Lung (tissue), 12 donors: ENCODE results near the gene WNT9B. TPM values are rescaled to one million over a fixed set of nuclear protein-coding genes. Genes with fewer than 3 reads are reported as not detected.

ENCODE experiments used
- ATAC-seq: fragments of 200-7000 bp; cut with Tn5 transposase; one replicate; pipeline ENCODE4 v1.9.1; 2020; ENCODE audit warnings: moderate number of reproducible peaks; ENCODE audit not compliant: insufficient read depth, low FRiP score
- DNase-seq, 3 donors: peaks; one replicate each; pipeline ENCODE4 v3.0.0-alpha.2; 2013 to 2017
- H3K27ac ChIP-seq, 2 donors: one replicate each; pipeline ENCODE4 v1.5.1; 2013; ENCODE audit warnings: mild to moderate bottlenecking in 2 of 2, moderate library complexity in 2 of 2, control low read depth in 1 of 2, inconsistent platforms in 1 of 2, low read depth in 1 of 2, low read length in 1 of 2
- H3K27me3 ChIP-seq, 3 donors: one replicate each; pipeline ENCODE4 v1.5.1; 2013; ENCODE audit warnings: low read length in 2 of 3; ENCODE audit not compliant: control insufficient read depth in 3 of 3, insufficient read depth in 3 of 3
- H3K36me3 ChIP-seq, 4 donors: one replicate each; pipeline ENCODE4 v1.5.1; 2013; ENCODE audit warnings: low read length in 4 of 4, mild to moderate bottlenecking in 1 of 4, moderate library complexity in 1 of 4; ENCODE audit not compliant: control insufficient read depth in 4 of 4, insufficient read depth in 4 of 4
- H3K4me1 ChIP-seq, 5 donors: one replicate each; pipeline ENCODE4 v1.5.1; 2013; ENCODE audit warnings: low read length in 5 of 5, mild to moderate bottlenecking in 2 of 5, moderate library complexity in 1 of 5; ENCODE audit not compliant: control insufficient read depth in 5 of 5, insufficient read depth in 5 of 5
- H3K4me3 ChIP-seq: one replicate; pipeline ENCODE4 v1.5.1; 2013; ENCODE audit warnings: mild to moderate bottlenecking, control low read depth, moderate library complexity
- H3K9ac ChIP-seq, 2 donors: one replicate each; pipeline ENCODE4 v1.5.1; 2013; ENCODE audit warnings: low read length in 2 of 2, control low read depth in 1 of 2; ENCODE audit not compliant: insufficient read depth in 1 of 2
- H3K9me3 ChIP-seq, 4 donors: one replicate each; pipeline ENCODE4 v1.5.1; 2013; ENCODE audit warnings: low read length in 3 of 4, mild to moderate bottlenecking in 1 of 4, moderate library complexity in 1 of 4; ENCODE audit not compliant: control insufficient read depth in 4 of 4, insufficient read depth in 3 of 4
- CTCF ChIP-seq: IDR thresholded peaks from 2 replicates; pipeline ENCODE4 v1.5.1; 2012; ENCODE audit warnings: mild to moderate bottlenecking; ENCODE audit errors: control extremely low read depth, extremely low read depth
- WGBS, 2 donors: extraction: QIAGEN DNeasy Blood & Tissue Kit; methylation state at CpG; one replicate each; pipeline ENCODE4 v1.1.7; 2013; 5-methylcytosine and 5-hydroxymethylcytosine counted together
- polyA plus RNA-seq, 2 donors: library from polyadenylated mRNA; stranded (reverse); fragments of 200-250 nt; gene quantifications; one replicate each; pipeline ENCODE4 v1.2.1, GENCODE V29; 2013
- total RNA-seq, 2 donors: library from RNA; depleted of rRNA in 1 of 2; stranded (reverse); fragments of >200 nt in 1 of 2; gene quantifications; one replicate each; pipeline ENCODE4 v1.2.1, GENCODE V29; 2014 to 2021
- donor health status: control.
- donor health status: control.
- donor health status: Bipolar disorder and iron deficiency.
- donor health status: healthy.
- donor health status: DM: yes; HTN: yes; CAD: no.

WNT9B gene
- total and polyA plus RNA-seq, 4 donors, result 0.11 to 0.33 (median 0.17) TPM

- TF ChIP-seq CTCF, result no peak
- Histone ChIP-seq H3K9me3 (no peaks in the 10 kb centered on the region), H3K4me1 (peaks cover 0 to 14% (median 0%) of the 10 kb centered on the region in 5 donors), H3K27me3 (peaks cover 0 to 71% (median 51%) of the 10 kb centered on the region in 3 donors), H3K4me3 (no peak overlapping the region), H3K27ac (no peak overlapping the region), H3K36me3 (no peaks in the 10 kb centered on the region), H3K9ac (no peak overlapping the region)
- DNase-seq, result no peak
- ATAC-seq, result no peak
- 81 to 92% methylated on average over 12 of the region's 12 CpGs for WGBS, 2 donors
Measured at GRCh38 chr17:46815474-46816353, 35.7 kb upstream of the WNT9B start.

- H3K9me3 ChIP-seq, result peaks cover 0 to 2% (median 0%) of the 10 kb centered on the region in 4 donors
- DNase-seq (no peak), ATAC-seq (no peak)
- peaks cover 0 to 14% (median 0%) of the 10 kb centered on the region in 5 donors for H3K4me1 ChIP-seq
- TF ChIP-seq CTCF, result no peak
- H3K27ac ChIP-seq, result no peak overlapping the region
- no peaks in the 10 kb centered on the region for H3K36me3 ChIP-seq
- no peak overlapping the region for H3K4me3 ChIP-seq
- WGBS, 2 donors, result 12 to 16% methylated on average over 22 of the region's 22 CpGs
- H3K9ac ChIP-seq, result no peak overlapping the region
- H3K27me3 ChIP-seq, result peaks cover 7 to 88% (median 66%) of the 10 kb centered on the region in 3 donors
Measured at GRCh38 chr17:46817151-46817900, 34.1 kb upstream of the WNT9B start.

- peaks cover 8 to 88% (median 70%) of the 10 kb centered on the region in 3 donors for H3K27me3 ChIP-seq
- TF ChIP-seq CTCF, result no peak
- no peak overlapping the region for H3K9ac ChIP-seq
- no peak overlapping the region for H3K27ac ChIP-seq
- 6 to 14% methylated on average over 5 of the region's 5 CpGs for WGBS, 2 donors
- H3K4me3 ChIP-seq, result no peak overlapping the region
- DNase-seq (no peak), ATAC-seq (no peak)
- H3K9me3 ChIP-seq, result peaks cover 0 to 5% (median 0%) of the 10 kb centered on the region in 4 donors
- peaks cover 0 to 15% (median 0%) of the 10 kb centered on the region in 5 donors for H3K4me1 ChIP-seq
- H3K36me3 ChIP-seq, result no peaks in the 10 kb centered on the region
Measured at GRCh38 chr17:46817901-46818209, 33.5 kb upstream of the WNT9B start.
